HG02938 (cell line): ENCODE results near the gene IL17B.

Experiments used
- ATAC-seq: cut with Tn5 transposase; IDR thresholded peaks from one replicate; pipeline ENCODE4 v1.9.1; 2021; ENCODE audit warnings: mild to moderate bottlenecking, moderate library complexity; ENCODE audit not compliant: unreplicated experiment

The IL17B gene

DNA sequence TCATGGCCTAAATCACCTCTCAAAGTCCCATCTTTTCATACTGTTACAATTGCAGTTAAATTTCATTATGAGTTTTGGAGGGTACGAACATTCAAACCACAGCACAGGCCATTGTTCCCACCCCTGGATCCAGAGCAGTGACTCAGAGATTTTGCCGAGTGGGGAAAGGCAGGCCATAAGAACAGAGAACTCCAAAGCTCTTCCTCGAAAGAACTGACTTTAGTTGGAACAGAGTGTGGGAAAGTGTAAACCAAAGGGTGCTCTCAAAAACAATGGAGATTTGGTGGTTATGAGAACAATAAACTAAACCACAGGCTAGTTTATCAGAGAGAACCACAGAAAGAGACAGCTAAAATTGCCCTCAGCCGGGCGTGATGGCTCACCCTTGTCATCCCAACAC, 53.2 kb downstream of the IL17B start:
- ATAC-seq, result no peak

DNA sequence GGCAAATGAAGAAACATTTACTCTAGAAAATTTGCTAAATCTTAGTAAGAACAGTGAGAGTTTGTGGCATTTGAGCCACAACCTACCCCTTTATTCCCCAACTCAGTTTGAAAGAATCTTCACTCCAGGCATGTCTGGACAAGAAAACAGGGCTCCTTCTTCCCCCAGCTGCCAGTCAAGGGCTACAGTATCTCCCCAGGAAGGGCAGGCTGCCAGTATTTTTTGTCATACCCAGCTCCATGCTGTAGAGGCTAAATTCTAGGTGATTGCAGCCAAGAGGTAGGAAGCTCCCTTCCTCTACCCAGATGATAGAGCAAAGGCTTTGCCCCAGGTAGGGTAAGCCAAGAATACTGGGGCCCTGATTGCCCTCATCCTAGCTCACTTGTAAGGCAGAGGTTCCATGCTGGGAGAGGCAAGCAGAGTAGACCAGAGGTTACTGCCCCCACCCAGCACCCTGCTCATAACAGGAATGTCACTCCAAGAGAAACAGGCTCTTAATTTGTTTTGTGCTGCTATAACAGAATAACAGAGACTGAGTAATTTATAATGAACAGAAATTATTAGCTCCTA, 53.8 kb downstream of the IL17B start:
- ATAC-seq, result no peak

DNA sequence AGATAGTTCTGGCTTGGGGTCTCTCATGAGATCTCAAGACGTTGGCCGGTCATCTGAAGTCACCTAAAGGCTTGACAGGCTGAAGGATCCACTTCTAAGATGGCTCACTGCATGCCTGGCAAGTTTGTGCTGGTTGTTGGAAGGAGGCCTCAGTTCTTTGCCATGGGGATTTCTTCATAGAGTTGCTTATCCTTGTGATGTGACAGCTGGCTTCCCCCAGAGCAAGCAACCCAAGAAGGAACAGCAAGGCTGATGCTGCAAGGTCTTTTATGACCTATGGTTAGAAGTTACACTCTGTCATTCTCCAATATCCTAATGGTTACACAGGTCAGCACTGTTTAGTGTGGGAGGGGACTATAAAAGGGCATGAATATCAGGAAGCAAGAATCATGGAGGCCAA, 54.5 kb downstream of the IL17B start:
- no peak for ATAC-seq
